22Rv1 (cell line): ENCODE data around the gene HCST.
A peak's percentile ranks its signal among the peaks of the same experiment; 100 is the strongest.

ENCODE experiments used
- H3K27ac ChIP-seq: fragments of 450-650 bp; 2 replicates; pipeline ENCODE4 v1.5.1; 2017
- CTCF ChIP-seq: fragments of 450-650 bp; IDR thresholded peaks from 2 replicates; pipeline ENCODE4 v1.5.1; 2017; ENCODE audit warnings: mild to moderate bottlenecking
- ZFX ChIP-seq: fragments of 450-650 bp; IDR thresholded peaks from 2 replicates; pipeline ENCODE4 v1.6.1; 2017; ENCODE audit warnings: antibody characterized with exemption, borderline replicate concordance

HCST gene

GRCh38 chr19:35879770-35880317, 22.5 kb upstream of the HCST start:
- no peak for TF ChIP-seq ZFX
- no peak for TF ChIP-seq CTCF
- H3K27ac ChIP-seq: no peak overlapping the region

- TF ChIP-seq CTCF: peak; percentile 54
- TF ChIP-seq ZFX: no peak
- H3K27ac ChIP-seq: no peak overlapping the region
Observed at GRCh38 chr19:35882114-35882832, 20.1 kb upstream of the HCST start.

- TF ChIP-seq ZFX (no peak), CTCF (no peak)
- no peak overlapping the region for H3K27ac ChIP-seq
Observed at GRCh38 chr19:35883882-35884281, 18.4 kb upstream of the HCST start.

DNA sequence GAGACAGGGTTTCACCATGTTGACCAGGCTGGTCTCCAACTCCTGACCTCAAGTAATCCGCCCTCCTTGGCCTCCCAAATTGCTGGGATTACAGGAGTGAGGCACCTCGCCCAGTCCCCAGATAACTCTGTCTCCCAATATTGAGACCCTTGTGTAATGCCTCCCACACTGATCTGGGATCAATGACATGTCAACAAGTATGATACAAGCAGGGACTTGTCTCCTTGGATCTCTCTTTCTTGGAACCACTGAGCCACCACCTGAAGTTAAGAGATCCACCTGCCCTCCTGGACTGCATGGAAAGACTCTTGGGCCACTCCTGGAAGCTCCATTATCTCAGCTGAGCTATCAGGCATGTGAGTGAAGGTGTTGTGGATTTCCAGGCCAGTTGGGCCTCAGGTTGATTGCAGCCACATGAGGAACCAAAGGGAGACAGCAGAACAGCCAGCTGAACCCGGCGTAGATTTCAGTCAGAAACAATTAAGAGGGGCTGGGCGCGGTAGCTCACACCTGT, 17.0 kb upstream of the HCST start:
- no peak overlapping the region for H3K27ac ChIP-seq
- TF ChIP-seq ZFX (no peak), CTCF (no peak)

DNA sequence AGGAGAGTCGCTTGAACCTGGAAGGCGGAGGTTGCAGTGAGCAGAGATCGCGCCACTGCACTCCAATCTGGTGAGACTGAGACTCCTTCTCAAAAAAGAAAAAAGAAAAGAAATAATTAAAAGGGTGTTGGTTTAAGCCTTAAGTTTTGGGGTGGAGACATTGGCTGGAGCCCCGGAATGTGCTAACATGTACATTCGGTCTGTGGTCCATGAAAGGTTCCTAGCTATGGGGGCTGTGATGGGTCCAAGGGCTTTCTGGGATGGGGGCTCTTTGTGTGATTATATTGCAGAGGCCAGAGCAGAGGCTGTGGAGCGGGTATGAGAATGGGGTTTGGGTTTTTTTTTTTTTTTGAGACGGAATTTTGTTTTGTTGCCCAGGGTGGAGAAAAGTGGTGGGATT, 16.4 kb upstream of the HCST start:
- TF ChIP-seq ZFX: no peak
- no peak for TF ChIP-seq CTCF
- no peak overlapping the region for H3K27ac ChIP-seq

GRCh38 chr19:35887197-35887596, 15.1 kb upstream of the HCST start:
- H3K27ac ChIP-seq: no peak overlapping the region
- no peak for TF ChIP-seq ZFX
- no peak for TF ChIP-seq CTCF

DNA sequence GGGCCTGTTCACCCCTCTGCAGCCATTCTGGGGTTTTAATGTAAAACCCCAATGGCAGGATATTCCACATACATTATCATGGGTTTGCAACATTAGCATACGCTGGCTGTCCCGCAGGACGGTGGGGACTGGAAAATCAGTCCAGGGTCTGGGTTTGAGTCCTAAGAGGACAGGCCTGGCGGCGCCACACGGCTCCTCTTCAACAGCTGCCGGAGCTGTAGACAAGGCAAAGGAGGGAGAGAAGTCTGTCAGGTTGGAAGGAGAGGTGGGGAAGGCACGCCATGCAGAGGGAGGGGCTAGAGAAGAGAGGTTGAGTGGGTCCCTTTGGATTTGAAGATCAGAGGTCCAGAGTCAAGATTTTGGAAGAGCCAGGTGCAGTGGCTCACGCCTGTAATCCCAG, 13.9 kb upstream of the HCST start:
- no peak for TF ChIP-seq CTCF
- no peak for TF ChIP-seq ZFX
- H3K27ac ChIP-seq: no peak overlapping the region
